Ovary (tissue), 9 donors: ENCODE results near the gene GNPTAB. TPM values are rescaled to one million over a fixed set of nuclear protein-coding genes. Genes with fewer than 3 reads are reported as not detected.

ENCODE experiments used
- DNase-seq, 5 donors: peaks; one replicate each; pipeline ENCODE4 v3.0.0-alpha.2; 2019 to 2020
- H3K27ac ChIP-seq, 2 donors: fragments of 200-600 bp; one replicate each; pipeline versions ENCODE4 v1.5.1 to v1.8.0; 2019 to 2022
- H3K27me3 ChIP-seq: fragments of 200-600 bp; one replicate; pipeline ENCODE4 v1.8.0; 2022
- H3K36me3 ChIP-seq: fragments of 200-600 bp; sonication (generic); one replicate; pipeline ENCODE4 v1.5.1; 2019
- H3K4me1 ChIP-seq: one replicate; pipeline ENCODE4 v1.8.1; 2013; ENCODE audit warnings: mild to moderate bottlenecking, moderate library complexity; ENCODE audit not compliant: insufficient read depth
- H3K4me3 ChIP-seq: fragments of 200-600 bp; sonication (generic); one replicate; pipeline ENCODE4 v1.5.1; 2017
- H3K9me3 ChIP-seq, 2 donors: fragments of 200-600 bp in 1 of 2; sonication (generic) in 1 of 2; one replicate each; pipeline versions ENCODE4 v1.5.1 to v1.8.1; 2013 to 2019; ENCODE audit warnings: mild to moderate bottlenecking in 1 of 2, moderate library complexity in 1 of 2
- EP300 ChIP-seq: sonication (generic); formaldehyde crosslinking; IDR thresholded peaks from one replicate; pipeline ENCODE4 v1.6.1; 2017; ENCODE audit warnings: antibody characterized with exemption
- POLR2A ChIP-seq: fragments of 450-650 bp; IDR thresholded peaks from one replicate; pipeline ENCODE4 v1.6.1; 2017; ENCODE audit warnings: antibody characterized with exemption, mild to moderate bottlenecking, moderate library complexity
- WGBS, 3 donors: extraction: QIAGEN DNeasy Blood & Tissue Kit in 1 of 3; methylation state at CpG; one replicate each; pipeline versions ENCODE4 v1.1.5 to v1.1.7; 2013 to 2017; 5-methylcytosine and 5-hydroxymethylcytosine counted together
- intact Hi-C, 4 donors: fragments of 100-400 bp; cut with DNase I; formaldehyde crosslinking; loops; one replicate each; pipeline versions ENCODE4 v1.11.0 to v1.15.1; 2022 to 2023
- polyA plus RNA-seq, 2 donors: library from polyadenylated mRNA; stranded (reverse); fragments of 200-250 nt in 1 of 2; fragments of 350-450 nt in 1 of 2; fragmentation: Illumina TruSeq in 1 of 2; extraction: RNeasy Lipid Tissue Mini Kit (QIAGEN cat#74804) in 1 of 2; gene quantifications; one replicate each; pipeline ENCODE4 v1.2.3, GENCODE V29; 2013 to 2014
- total RNA-seq, 7 donors: library from RNA; depleted of rRNA in 2 of 7; stranded (reverse); fragments of >200 nt in 2 of 7; fragmentation: NEBNext Ultra II Directional in 3 of 7; extraction: Animal tissue kit (Norgen Biotek cat#: 25700) in 3 of 7; gene quantifications; one replicate each; pipeline versions ENCODE4 v1.1.0 to v1.2.4, GENCODE V29; 2016 to 2023
- TF ChIP-seq, protein P1 (sequence below), 3 donors: fragments of 450-650 bp in 2 of 3; fragments of 200-600 bp in 1 of 3; IDR thresholded peaks; one replicate each; pipeline versions ENCODE4 v1.5.1 to v1.8.0; 2016 to 2022; ENCODE audit warnings: antibody characterized with exemption in 3 of 3, mild to moderate bottlenecking in 1 of 3
- donor health status: DM: no; HTN: no; CAD: no; lungs with moderate emphysema.
- donor health status: DM: no; HTN: no; CAD: no.
- donor health status: Bipolar disorder and iron deficiency.
- donor health status: DM: yes; HTN: yes; CAD: no.
- donor health status: DM: no; HTN: no; CAD: no.
- donor health status: DM: yes; HTN: yes; CAD: no.

GNPTAB gene
- total and polyA plus RNA-seq, 9 donors, result 7.1 to 24.2 (median 16.6) TPM

DNA sequence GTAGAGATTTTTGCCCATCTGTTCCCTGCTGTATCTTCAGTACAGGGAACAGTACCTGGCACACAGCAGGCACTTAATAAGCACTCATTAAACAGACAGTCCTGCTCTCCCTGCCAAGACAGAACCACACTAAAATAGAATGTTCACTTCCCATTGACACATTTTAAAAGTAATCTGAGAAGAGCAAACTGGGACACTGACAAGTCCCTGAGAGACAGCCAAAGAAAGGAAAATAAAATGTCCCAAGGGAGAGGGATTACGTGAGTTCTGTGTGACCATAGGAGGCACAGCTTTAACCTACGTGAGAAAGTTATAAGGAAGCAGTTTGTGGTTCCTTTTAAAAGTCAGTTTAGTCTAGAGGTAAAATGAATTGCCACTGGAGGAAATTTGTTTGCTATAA is 47.6 kb downstream of the GNPTAB start:
- no peaks in the 10 kb centered on the region for H3K4me1 ChIP-seq
- no peak for TF ChIP-seq POLR2A
- no peak for TF ChIP-seq EP300
- TF ChIP-seq, protein P1, sequence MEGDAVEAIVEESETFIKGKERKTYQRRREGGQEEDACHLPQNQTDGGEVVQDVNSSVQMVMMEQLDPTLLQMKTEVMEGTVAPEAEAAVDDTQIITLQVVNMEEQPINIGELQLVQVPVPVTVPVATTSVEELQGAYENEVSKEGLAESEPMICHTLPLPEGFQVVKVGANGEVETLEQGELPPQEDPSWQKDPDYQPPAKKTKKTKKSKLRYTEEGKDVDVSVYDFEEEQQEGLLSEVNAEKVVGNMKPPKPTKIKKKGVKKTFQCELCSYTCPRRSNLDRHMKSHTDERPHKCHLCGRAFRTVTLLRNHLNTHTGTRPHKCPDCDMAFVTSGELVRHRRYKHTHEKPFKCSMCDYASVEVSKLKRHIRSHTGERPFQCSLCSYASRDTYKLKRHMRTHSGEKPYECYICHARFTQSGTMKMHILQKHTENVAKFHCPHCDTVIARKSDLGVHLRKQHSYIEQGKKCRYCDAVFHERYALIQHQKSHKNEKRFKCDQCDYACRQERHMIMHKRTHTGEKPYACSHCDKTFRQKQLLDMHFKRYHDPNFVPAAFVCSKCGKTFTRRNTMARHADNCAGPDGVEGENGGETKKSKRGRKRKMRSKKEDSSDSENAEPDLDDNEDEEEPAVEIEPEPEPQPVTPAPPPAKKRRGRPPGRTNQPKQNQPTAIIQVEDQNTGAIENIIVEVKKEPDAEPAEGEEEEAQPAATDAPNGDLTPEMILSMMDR (IDR thresholded peaks at IDR 0.05), result no peak
- H3K27ac ChIP-seq, result no peak overlapping the region
- no peak for DNase-seq
- intact Hi-C loops, result no loop called here
- no peak overlapping the region for H3K4me3 ChIP-seq
- 74 to 85% (median 81%) methylated on average over 2 of the region's 2 CpGs for WGBS, 3 donors
- no peaks in the 10 kb centered on the region for H3K9me3 ChIP-seq
- H3K36me3 ChIP-seq, result no peaks in the 10 kb centered on the region
- no peaks in the 10 kb centered on the region for H3K27me3 ChIP-seq

DNA sequence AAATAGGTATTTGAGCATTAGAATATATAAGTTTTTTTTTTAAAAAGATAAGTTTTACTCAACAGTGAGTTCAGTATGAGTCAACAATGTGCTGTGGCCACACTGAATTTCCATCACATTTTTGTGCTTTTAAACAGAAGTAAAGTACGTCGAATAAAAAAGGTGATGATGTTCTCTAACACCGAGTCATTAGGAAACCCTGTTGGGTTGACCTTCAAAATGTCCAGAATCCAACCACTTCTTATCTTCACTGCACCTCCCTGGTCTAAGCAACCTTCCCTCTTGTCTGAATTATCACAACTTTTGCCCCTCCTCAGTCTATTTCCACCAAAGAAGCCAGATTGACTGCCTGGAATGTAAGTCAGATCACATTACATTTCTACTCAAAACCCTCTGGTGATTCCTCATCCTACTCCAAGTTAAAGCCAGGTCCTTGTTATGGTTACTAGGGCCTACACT is 48.5 kb downstream of the GNPTAB start:
- intact Hi-C loops, result no loop called here
- H3K36me3 ChIP-seq, result no peaks in the 10 kb centered on the region
- no peaks in the 10 kb centered on the region for H3K4me1 ChIP-seq
- no peaks in the 10 kb centered on the region for H3K9me3 ChIP-seq
- TF ChIP-seq POLR2A (no peak), EP300 (no peak)
- TF ChIP-seq, protein P1 (IDR thresholded peaks at IDR 0.05), result no peak
- H3K27ac ChIP-seq, result no peak overlapping the region
- WGBS, 3 donors, result 64 to 80% (median 79%) methylated on average over 3 of the region's 3 CpGs
- no peaks in the 10 kb centered on the region for H3K27me3 ChIP-seq
- no peak overlapping the region for H3K4me3 ChIP-seq
- no peak for DNase-seq

DNA sequence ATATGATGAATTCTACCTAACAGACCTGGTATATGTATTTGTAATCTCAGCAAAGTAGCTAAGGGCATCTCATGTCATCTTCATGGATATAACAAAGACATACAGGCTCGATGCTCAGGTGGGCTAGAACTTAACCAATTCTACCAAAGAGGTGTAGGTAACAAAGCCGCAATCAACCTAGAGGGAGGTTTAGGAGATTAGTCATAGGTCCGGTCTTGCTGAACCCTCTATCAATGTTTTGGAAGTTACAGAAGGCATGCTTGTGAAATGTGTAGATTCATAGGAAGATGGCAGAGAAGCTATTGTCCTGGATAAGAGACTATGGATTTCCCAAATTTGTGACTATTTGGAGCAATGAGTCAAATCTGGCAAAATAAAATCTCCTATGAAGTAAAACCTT is 48.9 kb downstream of the GNPTAB start:
- no peak overlapping the region for H3K27ac ChIP-seq
- TF ChIP-seq EP300 (no peak), POLR2A (no peak)
- TF ChIP-seq, protein P1 (IDR thresholded peaks at IDR 0.05), result no peak
- intact Hi-C loops, result no loop called here
- H3K36me3 ChIP-seq, result no peaks in the 10 kb centered on the region
- H3K27me3 ChIP-seq, result no peaks in the 10 kb centered on the region
- H3K4me3 ChIP-seq, result no peak overlapping the region
- no peaks in the 10 kb centered on the region for H3K4me1 ChIP-seq
- WGBS, 3 donors, result 93 to 95% (median 95%) methylated on average over 3 of the region's 3 CpGs
- H3K9me3 ChIP-seq, result no peaks in the 10 kb centered on the region
- DNase-seq, result no peak

DNA sequence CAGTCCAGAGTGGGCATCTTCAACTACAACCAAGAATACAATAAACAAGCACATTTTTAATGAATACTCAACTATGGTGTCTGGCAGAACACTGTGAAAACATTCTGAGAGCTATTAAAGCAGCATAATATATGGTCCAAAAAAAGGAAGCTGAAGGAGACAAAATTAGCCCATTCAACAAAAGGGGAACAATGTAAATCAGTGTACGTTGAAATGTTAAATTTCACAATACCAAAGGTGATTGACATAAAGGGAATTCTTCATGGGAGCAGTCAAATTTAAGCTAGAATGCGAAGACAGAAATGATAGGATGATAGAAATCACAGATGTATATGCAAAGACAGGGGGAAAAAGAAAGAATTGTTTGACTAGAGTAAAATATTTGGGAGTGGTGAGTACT is 50.2 kb downstream of the GNPTAB start:
- H3K9me3 ChIP-seq, result no peaks in the 10 kb centered on the region
- H3K4me1 ChIP-seq, result no peaks in the 10 kb centered on the region
- DNase-seq, result no peak
- intact Hi-C loops, result no loop called here
- no peak for TF ChIP-seq POLR2A
- TF ChIP-seq, protein P1 (IDR thresholded peaks at IDR 0.05), result no peak
- no peak for TF ChIP-seq EP300
- no peaks in the 10 kb centered on the region for H3K27me3 ChIP-seq
- WGBS, 3 donors, result 90 to 96% (median 92%) methylated on average over 2 of the region's 2 CpGs
- H3K4me3 ChIP-seq, result no peak overlapping the region
- no peak overlapping the region for H3K27ac ChIP-seq
- no peaks in the 10 kb centered on the region for H3K36me3 ChIP-seq
